Stimulated activated CD8-positive, alpha-beta memory T cell treated with anti-CD3 and anti-CD28 coated beads, Interleukin-4, amount 100 ng/mL, for 48 hours (primary cell): ENCODE measurements around the gene MRTFB.

Source experiments
- DNase-seq: peaks from one replicate; pipeline ENCODE4 v3.0.0-alpha.2; 2020

The MRTFB gene

DNA sequence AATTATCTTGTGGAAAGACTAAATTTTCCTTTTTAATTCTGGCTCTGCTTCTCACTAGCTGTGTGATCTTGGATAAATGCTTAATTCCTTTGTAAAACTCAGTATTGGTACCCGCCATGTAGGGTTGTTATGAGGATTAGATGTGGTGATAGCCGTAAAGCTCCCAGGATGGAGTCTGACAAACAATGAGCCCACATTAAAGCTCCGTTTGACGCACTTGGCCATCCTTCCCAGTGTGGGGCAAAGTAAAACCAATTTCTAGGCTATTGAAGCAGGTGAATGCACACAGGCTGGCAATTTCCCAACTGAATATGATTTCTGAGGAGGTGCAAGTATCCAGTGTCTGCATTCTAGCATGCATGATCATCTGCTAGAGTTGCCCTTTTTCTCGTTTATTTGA lies 123.6 kb downstream of the MRTFB start:
- DNase-seq, result no peak

DNA sequence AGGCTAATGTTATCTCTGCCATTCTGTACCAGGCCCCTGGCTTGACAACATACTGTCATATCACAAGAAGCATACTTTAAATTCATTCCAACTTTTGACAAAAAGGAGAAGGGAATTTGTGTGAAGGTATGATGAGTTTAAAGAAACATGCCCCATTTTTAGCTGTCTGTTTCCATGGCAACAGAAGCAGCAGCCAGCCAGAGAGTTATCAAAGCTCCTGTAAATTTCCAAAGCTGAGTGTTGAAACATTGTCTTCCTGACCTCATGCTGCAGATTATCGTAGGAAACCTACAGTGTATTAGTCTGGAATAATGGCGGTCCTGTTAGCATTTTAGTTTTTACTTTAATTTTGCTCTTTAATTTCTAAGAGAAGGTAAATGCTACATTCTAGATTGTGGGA lies 124.9 kb downstream of the MRTFB start:
- DNase-seq, result no peak

GRCh38 chr16:14196539-14196938 lies 125.4 kb downstream of the MRTFB start:
- no peak for DNase-seq

GRCh38 chr16:14198012-14198411 lies 126.9 kb downstream of the MRTFB start:
- no peak for DNase-seq

DNA sequence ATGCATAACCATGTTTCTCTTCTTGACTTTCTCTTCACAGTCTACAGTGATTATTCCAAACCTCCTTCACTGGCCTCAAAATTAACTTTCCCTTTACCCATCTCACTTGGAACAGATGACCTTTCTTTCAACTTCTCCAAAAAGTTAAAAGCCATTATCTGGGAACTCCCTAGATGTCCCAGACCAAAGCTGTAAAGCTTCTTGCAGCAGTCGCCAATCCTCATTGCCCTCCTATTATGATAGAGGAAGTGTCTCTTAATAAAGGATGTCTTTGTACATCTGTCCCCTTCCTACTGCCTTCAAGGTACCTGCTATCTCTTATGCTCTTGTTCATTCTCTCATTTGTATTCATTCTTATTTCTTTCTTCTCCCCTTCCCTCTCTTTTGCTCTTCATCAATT lies 127.5 kb downstream of the MRTFB start:
- DNase-seq, result no peak

DNA sequence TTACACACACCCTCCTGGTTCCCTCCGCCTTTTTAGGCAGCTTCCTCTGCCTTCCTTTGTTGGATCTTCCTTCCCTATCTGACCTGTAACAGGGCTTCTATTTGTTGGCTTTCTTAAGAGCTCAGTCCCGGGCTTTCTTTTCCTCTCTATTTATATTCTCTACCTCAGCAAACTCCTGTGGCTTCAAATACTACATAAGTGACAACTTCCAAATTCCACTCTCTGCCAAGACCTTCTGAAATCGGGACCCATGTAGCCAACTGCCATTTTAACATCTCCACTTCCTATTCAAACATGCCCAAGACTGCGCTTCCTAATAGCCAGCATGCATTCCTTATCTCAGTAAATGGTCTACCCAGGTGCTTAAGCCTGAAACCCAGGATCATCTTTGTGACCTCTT lies 128.1 kb downstream of the MRTFB start:
- no peak for DNase-seq

DNA sequence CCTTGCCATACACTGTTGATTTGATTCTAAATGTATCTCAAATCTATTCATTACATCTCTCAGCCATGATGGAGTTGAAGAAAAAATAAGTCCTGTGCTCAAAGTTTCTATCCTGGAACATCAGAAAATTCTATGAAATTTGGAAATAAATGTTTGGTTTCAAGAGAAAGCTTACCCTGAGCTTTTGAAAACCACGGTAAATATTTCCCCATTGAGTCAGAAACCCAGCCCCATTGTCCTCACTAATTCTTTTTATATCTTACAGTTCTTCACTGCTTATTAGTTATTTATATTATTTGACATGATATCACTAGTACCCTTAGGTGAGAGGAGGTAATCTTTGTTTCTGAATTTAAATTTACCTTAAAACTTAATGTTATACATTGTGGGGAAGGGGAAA lies 128.5 kb downstream of the MRTFB start:
- DNase-seq, result no peak

- no peak for DNase-seq
Observed at GRCh38 chr16:14202095-14202494, 131.0 kb downstream of the MRTFB start.

- DNase-seq, result no peak
Observed at GRCh38 chr16:14202697-14203096, 131.6 kb downstream of the MRTFB start.

DNA sequence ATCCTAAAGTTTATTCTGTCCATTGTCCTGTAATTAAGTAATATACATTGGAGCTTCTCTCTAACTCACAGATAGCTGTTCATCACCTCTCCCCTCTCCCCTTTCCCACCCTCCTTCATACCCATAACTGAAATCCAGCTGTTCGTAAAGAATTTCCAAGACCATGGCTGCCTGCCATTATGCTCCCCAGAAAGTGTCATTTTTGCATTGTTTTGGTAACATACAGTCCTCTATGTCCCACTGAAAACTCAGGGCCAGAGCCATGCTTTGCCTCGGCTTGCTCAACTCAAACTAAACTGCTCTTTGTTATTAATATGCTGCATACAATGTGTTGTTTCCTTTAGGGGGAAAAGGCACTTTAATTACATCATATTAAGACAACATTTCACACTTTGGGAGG lies 132.0 kb downstream of the MRTFB start:
- DNase-seq, result no peak

- no peak for DNase-seq
Observed at GRCh38 chr16:14205666-14206065, 134.5 kb downstream of the MRTFB start.

- no peak for DNase-seq
Observed at GRCh38 chr16:14211856-14212543, 140.9 kb downstream of the MRTFB start.

GRCh38 chr16:14215941-14216340 lies 144.8 kb downstream of the MRTFB start:
- DNase-seq, result no peak

DNA sequence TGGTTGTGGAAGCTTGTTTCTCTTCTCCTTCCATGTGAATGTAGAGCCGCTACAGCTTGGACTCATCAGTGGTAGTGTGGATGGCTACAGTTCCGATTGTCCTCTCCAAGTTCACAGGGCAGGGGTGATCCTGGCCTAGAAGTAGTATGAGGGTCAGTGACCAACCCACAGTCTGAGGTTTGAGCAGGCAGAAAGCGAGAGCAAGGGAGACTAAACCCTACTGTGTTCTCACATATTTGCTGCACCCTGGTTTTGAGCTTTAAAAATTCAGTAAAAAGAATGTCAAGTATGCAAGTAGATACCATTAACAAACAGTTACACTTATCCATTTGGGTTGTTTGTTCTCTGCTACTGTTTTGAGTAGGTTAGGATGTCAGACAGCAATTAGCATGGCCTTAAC lies 148.9 kb downstream of the MRTFB start:
- DNase-seq, result no peak

GRCh38 chr16:14223632-14224031 lies 152.5 kb downstream of the MRTFB start:
- no peak for DNase-seq

GRCh38 chr16:14225457-14225856 lies 154.3 kb downstream of the MRTFB start:
- DNase-seq, result no peak

DNA sequence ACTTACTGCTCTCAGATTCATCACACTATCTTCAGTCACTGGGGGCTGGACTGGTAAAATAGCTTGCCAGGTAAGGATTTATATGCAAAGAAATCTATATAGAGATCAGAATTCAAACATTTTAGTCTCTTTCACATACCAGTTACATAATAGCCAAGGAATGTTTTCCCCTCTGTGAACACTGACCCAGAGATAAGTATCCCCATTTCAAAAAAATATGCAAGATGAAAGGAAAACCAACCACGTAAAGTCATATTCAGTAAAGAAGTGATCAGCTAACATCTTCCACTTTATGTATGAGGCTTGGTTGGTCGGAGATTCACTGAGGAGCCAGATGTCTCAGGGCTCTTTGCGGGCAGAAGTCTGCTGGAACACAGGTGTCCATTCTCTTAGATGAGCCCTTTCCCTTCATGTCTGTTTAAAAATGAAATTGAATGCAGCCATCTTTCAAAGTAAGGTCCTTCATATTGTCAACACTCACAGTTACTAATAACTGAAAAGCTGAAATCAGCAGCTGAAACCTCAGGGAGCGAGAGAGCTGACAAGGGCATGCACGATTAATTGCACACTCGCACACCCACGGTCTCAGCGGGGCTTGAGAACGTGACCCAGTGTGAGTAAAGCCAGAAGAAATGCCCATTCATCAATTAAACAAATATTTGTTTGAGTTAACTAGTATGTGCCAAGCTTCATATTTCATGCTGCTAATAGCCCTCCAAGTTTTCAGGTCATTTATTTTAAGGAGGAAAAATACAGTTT lies 161.2 kb downstream of the MRTFB start:
- DNase-seq, result no peak

GRCh38 chr16:14236401-14236800 lies 165.3 kb downstream of the MRTFB start:
- DNase-seq, result no peak

- no peak for DNase-seq
Observed at GRCh38 chr16:14238756-14239155, 167.6 kb downstream of the MRTFB start.

GRCh38 chr16:14239791-14240190 lies 168.7 kb downstream of the MRTFB start:
- DNase-seq, result no peak

- DNase-seq, result no peak
Observed at GRCh38 chr16:14240219-14240843, 169.2 kb downstream of the MRTFB start.

DNA sequence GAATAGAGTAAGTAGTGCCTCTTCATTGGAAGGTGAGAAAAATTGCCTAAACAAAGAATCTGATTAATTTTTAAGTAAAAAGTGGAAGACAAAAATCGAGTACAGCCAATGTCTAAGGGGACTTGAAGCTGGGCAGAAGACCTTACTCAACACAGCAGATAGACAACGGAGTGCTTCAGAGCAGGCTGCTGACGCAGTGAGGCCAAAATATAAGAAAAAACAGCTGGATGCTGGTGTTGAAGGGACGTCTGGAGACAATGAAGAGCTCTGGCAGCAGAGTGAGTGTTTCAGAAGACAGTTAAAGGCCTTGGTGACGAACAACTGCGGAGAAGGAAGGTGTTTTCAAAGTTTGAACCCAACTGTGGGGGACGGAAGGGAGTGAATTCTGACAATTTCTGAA lies 169.8 kb downstream of the MRTFB start:
- no peak for DNase-seq

- no peak for DNase-seq
Observed at GRCh38 chr16:14241631-14242030, 170.5 kb downstream of the MRTFB start.

GRCh38 chr16:14242769-14243168 lies 171.7 kb downstream of the MRTFB start:
- no peak for DNase-seq
